Activated T-helper 1 cell treated with anti-CD3 and anti-CD28 coated beads, Interleukin-2, amount 50 U/mL, for 16 hours (primary cell): Measurements from ENCODE around the gene CPPED1.

Experiments used
- DNase-seq, 2 donors: peaks; one replicate each; pipeline ENCODE4 v3.0.0-alpha.2; 2020; ENCODE audit warnings: low read depth in 1 of 2, low spot score in 1 of 2

CPPED1 gene

DNA sequence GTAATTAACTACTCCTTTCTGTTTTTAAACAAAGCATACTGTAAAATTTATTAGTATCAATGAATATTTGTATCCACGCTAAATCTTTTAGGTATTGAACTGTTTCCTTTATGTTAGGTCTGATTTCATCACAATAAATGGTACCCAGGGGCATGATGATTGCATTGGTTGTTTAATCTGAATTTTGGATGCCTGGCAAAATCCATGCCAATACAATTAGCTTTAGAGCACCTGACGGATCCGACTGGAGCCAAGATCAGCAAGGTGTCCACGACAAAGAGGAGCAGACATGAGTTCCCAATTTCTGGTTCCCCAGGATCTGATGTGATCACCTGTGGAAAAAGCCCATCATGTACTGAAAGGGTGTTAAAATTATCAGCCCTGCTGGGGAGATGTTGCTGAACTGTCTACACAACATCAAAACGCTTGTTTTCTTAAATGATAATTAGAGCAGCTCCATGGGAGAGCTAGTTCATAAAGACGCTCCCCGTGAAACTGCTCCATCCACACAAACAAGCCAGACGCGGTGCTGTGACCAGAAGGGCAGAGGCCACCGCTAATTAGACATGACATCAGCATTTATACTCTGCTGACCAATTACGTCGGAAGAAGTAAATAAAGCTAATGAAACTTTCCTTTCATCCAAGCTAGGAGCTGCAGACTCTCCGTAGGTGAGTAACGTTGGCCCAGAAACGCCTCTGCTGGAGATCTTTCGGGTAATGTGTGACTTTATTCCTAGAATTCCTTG is 151.7 kb downstream of the CPPED1 start:
- DNase-seq, result no peak

DNA sequence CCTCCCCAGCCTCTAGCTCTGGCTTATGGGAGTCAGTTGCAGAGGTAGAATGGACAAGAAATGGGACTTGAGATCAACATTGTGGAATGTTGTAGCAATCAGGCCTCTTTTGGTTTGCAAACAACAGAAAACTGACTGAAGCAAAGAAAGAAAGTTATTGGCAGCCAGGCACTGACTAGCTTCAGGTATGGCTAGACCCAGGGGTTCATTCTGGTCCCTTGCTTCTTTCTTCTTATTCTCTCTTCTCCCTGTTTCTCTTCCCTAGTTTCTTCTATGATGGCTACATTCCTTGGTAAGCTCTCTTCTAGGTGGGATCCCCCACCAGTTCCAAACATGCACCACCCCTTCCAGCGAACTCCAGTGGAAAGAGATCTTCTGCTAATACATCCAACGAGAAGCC is 154.3 kb downstream of the CPPED1 start:
- DNase-seq, result no peak

DNA sequence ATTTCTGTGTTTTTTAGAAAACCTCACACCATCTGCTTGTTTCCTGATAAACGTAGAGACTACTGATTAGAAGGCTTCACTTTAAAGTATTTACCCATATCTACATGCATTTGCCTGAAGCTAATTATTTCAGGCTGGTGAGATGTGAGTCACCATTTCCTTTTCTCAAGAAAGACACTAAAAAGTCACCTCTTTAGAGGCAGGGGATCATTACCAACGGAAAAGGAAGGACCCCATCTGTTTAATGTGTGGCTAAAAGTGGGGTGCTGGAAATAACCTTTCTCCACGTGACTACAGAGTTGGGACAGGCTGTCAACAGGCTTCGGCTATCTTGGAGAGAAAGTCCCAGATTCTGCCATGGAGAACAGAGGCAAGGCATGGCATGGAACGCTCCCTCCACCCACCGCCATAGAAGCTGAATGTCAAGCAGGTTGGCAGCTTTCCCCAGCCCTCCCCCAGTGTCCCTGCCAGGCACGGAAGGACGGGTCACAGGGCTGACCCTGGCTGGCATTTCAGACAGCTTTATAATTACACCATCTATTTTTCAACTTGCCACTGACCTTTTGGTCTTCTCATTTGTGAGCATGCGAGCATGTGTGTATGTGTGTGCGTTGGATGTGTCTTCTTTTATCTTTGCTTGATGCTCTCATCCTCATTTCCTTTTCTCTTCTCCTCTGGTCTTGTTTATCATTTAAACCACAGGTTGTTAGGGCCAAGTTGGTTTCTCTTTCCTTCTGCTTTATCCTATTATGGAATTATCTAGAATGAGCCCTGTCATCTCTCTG is 157.0 kb downstream of the CPPED1 start:
- DNase-seq, result no peak

DNA sequence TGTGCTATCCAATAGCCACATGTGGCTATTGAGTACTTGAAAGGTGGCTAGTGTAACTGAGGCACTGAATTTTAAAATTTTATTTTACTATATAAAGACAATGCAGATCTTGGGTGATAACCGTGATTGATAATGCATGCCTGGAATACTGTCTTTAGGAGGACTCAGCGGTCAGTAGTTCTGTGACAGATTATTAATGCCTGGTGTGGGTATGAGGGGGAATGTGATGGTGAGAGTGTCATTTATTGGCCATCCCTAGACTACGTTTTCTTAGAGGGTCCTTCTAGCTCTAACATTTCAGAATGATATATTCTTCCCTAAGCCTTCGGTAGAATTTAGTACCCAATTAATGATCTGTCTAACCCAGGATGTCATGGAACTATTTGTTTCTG is 157.6 kb downstream of the CPPED1 start:
- DNase-seq, result no peak

DNA sequence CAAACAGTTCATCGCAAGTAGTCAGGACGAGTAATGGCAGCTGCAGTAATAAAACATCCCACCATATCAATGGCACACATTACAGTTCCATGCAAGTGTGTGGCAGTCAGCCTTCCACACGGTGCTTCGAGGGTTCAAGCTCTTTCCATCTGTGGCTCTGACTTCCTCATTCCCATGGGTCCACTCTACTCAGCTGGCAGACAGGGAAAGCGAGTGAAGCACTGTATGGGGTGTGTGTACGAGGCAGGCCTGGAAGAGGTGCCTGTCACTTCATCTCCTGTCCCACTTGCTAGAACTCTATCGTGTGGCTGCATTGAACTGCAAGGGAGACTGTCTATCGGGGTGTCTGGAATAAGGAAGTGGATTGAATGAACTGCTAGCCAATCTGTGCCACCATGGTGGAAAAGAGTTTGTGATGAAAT is 160.6 kb downstream of the CPPED1 start:
- no peak for DNase-seq

DNA sequence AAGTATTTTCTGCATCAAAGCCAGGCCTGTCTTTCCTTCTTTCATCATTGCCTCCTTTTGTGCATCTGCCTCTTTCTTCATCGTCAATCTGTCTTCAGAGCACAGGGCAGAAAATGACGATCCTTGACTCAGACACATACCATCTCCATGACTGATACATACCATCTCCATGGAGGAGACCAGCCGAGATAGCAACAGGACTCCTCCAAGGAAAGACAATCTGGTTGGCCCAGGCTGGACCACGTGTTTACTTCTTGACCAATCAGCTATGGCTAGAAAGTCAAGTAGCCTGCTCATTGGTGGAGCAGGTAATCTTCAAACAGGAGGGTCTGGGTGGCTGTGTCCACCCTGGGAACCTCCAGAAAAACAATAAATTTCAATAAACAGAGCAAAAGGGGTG is 164.6 kb downstream of the CPPED1 start:
- DNase-seq, result no peak

DNA sequence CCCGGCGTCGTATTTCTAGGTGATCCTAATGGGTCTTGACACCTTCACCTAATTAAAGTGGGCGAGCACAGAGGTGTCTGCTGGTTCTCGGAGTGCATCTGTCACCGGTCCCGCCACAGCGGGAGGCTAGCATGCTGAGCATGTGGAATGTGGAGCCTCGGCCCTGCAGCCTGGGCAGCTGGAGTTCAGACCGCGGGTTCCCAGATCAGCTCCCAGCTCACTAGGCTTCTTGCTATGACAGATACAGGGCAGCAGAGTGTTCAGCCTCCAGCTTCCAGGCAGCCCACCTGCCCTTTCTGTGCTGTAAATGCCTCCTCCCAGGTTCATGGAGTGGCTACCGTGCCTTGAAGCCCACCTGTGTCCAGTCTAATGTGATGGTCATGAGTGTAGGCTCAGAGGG is 166.7 kb downstream of the CPPED1 start:
- DNase-seq, result no peak

DNA sequence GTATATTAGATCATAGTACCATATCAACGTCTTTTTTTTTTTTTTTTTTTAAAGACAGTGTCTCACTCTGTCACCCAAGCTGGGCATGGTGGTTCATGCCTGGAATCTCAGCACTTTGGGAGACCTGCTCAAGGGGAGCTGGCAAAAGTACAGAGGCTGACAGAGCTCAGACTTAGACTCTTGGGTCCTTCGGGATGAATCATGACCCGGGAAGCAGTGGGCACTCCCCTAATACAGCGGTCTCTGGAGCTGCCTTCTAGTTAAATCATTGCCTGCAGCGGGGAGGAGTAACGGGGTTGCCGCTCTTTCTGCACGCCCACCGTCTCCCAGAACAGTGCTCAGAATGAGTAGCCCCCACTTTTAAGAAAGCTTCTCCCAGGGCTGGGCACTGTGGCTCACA is 174.4 kb downstream of the CPPED1 start:
- no peak for DNase-seq

DNA sequence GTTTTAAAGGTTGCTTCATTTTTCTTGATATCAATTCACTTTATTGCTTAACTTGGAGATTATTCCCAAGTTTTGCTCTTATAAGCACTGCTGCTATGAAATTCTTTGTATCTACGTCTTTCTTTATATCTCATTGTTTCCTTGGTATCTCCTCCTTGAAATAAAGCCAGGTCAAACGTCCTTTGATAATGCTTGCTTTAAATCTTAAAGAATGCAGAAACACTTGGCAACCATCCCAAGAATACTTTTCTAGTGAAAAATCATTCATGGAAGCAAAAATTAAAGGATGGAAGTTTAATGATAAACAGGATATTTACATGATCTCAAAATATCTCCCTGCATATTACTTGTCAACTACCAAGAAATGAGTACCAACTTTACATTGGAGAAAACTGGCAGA is 175.2 kb downstream of the CPPED1 start:
- no peak for DNase-seq

DNA sequence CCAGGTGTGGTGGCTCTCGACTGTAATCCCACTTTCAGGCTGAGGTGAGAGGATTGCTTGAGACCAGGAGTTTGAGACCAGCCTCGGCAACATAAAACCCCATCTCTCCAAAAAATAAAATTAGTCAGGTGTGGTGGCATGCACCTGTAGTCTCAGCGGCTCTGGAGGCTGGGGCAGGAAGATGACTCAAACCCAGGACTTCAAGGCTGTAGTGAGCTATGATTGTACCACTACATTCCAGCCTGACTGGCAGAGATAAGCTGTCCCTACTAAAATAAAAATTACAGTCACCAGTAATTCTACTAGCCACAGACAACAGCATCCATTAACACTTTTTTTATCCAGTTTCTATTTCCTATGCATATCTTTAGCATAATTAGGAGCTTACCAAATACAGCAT is 176.3 kb downstream of the CPPED1 start:
- DNase-seq, result no peak

DNA sequence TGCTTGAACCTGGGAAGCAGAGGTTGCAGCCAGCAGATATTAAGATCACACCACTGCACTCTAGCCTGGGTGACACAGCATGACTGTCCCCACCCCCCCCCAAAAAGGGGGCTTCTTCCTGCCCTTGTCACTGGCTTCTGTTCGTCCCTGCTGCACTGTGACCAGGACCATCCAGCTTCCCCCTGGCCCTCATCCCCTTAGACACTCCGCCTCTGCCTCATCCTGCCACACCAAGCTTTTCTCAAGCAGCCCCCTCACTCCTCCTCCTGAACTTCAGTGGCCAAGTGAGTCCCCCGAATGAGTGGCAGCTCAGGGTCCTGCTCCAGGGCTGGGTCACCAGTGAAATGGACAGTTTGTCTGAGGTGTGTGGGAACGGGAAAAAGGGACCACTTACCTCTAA is 177.3 kb downstream of the CPPED1 start:
- DNase-seq, result no peak

DNA sequence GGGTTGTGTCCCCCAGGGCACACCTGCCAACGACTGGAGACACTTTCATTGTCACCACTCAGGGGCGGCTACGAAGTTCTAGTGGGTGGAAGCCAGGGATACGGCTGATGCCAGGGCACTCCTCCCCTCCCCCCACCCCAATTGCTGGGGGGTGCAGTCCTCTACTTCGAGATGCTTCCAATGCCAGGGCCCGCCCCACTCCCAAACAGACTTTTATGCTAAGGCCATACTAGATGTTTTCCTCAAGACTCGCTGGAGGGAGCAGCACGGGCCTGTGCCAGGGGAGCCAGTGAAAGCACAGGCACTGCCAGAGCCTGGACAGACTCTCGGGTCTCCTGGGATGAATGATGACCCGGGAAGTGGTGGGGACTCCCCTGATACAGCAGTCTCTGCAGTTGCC is 178.0 kb downstream of the CPPED1 start:
- DNase-seq, result no peak

DNA sequence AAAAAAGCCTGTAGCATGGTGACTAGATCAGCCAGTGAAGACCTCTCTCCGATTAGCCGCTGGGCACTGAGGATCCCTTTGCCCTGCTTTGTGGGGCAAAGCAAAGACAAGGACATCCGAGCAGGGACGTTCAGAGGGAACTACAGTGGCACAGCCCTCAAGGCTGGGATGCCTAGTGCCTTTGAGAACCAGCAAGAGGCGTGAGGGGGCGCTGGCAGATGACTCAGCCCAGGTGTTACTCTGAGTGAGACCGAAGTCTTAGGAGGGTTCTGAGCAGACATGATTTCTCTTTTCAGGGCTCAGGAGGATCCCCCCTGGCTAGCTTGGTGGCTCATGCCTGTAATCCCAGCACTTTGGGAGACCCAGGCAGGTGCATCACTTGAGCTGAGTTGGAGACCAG is 178.6 kb downstream of the CPPED1 start:
- DNase-seq, result no peak

DNA sequence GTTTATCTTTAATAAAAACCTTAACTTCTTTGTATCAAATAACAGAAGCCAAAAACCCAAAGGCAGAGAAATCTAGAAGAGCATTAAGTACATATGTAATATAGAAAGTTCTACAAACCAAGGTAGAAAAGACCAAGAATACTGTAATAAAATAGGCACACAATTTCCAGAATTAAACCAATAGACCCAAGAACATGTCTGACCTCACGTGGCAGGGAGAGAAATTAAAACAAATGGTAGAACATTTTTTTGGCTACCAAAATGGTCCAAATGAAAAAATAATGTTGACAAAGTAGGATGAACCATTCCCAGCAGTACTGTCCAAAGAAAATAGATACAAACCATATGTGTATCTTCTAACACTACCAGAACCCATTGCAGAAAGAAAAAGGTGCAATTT is 183.5 kb downstream of the CPPED1 start:
- DNase-seq, result no peak

DNA sequence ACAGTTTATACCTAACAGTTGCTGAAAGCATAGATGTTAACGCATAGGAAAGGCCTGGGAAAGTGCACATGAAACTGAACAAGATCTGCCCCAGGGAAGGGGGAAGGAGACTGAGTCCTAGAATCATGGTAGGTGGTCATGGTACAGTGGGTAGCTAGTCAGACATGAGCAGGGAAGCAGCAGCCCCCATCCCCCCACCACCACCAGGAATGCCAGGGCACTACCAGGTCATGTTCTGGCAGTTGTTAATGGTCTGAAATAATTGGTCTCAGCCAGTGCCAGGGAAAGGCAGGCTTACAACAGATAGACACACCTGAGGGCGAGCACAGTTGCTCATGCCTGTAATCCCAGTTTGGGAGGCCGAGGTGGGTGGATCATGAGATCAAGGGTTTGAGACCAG is 185.2 kb downstream of the CPPED1 start:
- DNase-seq, result no peak

DNA sequence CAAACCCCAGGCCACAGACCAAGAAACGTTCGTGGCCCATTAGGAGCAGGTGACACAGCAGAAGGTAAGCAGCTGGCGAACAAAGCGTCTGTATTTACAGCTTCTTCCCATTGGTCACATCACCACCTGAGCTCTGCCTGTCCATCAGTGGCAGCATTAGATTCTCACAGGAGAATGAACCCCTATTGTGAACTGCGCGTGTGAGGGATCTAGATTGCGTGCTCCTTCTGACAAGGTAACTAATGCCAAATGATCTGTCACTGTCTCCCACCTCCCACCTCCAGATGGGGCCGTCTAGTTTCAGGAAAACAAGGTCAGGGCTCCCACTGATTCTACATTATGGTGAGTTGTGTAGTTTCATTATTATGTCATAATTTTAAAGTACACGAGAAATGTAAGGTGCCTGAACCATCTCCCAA is 186.3 kb downstream of the CPPED1 start:
- DNase-seq, result peak in 1 of 2 donors; percentile 9

DNA sequence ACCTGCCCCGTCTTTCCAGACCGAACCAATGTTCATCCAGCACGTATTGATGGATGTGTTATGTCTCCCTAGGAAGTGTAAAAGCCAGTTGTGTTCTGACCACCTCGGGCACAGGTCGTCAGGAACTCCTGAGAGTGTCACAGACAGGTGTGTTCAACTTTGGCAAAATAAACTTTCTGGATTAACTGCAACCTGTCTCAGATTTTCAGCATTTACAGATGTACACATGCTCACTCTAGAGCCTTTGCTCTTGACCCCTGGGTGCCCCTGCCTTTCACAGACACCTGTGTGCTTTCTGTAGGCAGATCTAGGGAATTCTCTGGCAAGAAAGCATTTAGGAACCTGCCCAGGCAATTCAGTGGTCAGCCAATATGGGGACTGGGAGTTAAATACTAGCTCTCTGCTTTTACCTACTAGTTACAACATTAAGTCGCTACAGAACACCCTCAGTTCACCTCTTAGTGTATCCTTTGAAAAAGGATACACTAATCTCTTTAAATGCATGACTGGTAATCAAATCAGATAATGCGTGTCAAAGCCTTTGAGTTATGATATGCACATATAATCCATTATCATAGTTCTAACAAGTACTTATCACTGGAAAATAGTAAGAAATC is 188.9 kb downstream of the CPPED1 start:
- DNase-seq, result no peak

DNA sequence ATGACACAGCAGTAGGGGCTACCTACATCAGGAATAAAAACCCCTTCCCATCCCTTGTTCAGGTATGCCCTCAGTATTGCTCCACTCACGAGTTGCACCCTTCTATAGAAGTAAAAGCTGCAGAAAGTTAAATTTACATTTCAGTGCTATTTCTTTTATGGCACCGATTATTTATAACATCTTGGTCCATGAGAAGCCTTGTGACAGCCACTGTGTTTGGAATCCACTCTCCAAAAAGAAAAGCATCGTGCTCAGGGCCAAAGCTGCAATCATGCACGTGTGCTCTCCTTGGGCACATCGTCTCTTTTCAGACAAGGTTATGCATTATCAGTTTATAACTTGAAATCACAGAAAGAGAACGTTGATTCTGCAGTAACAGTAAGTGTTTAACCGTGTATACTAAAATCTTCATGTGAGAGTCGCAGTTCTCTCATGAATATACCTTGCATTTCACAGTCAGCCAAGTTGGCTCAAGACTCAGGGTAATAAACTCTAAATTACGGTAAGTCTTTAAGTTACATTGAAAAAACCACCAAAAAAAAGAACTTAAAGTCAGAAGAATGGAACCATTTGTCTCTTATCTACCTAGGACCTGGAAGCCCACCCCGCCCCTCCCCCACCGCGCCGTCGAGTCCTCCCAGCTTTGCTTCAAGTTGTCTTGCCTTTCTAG is 189.6 kb downstream of the CPPED1 start:
- no peak for DNase-seq

DNA sequence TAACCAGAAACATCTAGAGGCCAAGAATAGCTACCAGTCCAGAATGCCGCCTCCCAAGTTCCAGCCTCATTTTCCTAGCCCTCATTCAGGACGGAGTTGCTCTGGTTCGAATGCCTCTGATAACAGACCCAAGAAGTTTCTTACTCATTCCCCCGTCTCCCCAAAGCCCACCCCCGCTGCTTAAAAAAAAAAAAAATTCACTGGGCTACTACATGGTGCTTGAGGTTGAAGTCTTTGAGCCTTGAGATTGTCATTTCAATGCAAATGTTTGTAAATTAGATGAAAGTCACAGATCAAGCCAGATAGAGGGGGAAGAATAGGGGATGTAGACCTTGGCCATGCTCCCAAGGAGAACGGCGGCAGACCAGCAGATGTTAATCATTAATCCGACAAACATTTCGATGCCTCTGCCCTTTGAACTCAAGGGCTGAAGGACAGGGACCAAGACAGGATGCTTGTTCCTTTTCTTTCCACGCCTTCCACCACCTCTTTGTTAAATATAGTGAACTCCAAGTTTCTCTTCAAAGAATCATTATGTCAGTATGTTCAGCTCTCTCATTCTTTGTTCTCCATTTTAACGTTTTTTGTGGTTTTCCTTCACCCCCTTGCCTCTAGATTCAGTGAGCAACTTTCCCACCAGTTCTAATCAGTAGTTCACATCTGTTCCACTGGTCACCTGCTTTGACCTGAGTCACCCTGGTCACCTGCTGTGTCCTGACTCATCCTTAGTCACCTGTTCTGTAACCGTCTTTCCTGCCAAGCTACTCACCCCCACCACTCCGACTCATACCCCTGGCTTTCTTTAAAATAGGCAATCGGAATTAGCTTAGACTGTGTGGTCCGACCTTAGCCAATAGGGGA is 190.3 kb downstream of the CPPED1 start:
- DNase-seq, result no peak

DNA sequence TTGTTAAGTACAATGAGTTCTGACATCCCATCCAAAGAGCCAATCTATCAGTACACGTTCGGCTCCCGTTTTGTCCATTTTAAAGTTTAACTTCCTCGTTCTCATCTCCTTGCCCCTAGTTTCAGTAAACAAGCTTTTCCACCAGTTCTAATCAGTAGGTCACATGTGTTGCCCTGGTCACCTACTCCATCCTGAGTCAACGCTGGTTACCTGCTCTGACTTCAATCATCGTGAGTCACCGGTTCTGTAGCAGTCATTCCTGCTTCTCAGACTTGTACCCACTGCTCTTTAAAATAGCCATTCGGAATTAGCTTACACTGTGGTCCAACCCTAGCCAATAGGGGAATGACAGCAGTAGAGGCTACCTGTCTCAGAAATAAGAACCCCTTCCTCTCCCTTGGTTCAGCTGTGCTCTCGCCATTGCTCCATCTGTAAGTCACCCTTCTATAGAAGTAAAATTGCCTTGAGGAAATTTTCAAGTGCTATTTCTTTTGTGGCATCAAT is 191.0 kb downstream of the CPPED1 start:
- DNase-seq, result no peak
